ENCODE results near the gene PDLIM5.

Gene PDLIM5

DNA sequence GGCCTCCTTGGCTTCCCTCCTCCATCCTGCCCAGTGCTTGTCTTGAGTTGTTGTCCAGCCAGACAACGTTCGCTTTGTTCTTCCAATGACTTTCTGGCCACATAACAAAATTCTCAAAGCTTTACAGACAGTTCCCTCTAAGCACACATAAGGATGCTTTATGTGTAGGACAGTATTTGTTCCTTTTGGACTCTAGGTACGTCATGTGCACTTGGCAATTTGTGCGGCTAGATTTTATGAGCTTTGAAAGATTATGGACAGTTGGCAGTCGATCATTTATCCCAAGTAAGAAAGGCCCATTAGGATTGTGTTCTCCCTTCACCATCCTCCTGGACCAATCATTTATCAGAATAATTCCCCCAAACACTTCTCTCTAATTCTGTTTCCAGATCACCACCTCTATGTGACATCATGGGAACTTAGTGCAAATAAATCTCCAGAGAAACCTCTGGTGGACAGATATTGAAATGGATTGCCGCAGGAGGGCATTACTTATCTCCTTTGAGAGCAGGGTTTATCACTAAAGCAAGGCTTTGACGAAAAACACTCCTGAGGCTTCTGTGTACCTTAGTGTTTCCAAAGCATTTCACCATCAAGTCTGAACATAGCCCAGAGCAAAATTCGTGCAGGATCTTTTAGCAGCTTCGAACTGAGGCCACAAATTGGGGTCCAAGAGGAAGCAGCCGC lies 228.6 kb downstream of the PDLIM5 start:
- no peak for DNase-seq (ENCODE audit: low read depth in 1 of 2, low spot score in 1 of 2)

DNA sequence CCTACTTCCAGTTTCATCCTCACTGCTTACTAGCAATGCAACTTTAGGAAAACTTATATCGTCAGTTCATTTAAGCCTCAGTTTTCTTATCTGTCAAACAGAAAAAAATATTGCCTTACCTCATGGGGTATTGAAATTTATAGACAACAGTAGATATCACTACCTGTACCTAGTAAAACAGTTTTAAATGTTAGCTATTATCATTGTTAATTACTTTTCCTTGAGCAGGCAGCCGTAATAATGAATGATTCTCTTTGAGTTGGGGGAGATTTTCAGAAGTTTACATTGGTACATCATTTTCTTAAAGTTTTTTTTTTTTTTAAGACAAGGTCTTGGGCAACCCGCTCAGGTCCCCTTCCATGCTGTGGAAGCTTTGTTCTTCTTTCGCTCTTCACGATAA lies 234.3 kb downstream of the PDLIM5 start:
- no peak for DNase-seq (ENCODE audit: low read depth in 1 of 2, low spot score in 1 of 2)

GRCh38 chr4:94689155-94689860 lies 237.6 kb downstream of the PDLIM5 start:
- no peak for DNase-seq (ENCODE audit: low read depth in 1 of 2, low spot score in 1 of 2)

DNA sequence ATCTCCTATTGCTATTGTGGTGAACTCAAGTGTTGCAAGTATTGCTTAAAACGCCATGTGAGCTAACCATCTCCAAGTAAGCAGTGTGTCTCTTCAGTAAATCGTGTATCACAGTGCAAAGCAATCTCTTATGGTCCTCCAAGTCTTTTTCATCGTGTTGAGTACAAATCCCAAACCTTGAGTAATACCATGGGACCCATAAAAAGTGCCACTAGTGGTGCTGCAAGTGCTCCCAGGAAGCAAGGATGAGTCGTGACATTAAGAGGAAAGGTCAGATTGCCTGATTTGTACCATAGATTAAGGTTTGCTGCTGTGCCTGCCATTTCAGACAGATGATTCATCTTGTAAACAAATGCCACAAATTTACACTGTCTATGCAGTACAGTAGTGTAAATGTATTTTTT lies 239.1 kb downstream of the PDLIM5 start:
- DNase-seq (ENCODE audit: low read depth in 1 of 2, low spot score in 1 of 2) = no peak

- DNase-seq (ENCODE audit: low read depth in 1 of 2, low spot score in 1 of 2) = no peak
Measured at GRCh38 chr4:94691552-94691951, 239.8 kb downstream of the PDLIM5 start.

DNA sequence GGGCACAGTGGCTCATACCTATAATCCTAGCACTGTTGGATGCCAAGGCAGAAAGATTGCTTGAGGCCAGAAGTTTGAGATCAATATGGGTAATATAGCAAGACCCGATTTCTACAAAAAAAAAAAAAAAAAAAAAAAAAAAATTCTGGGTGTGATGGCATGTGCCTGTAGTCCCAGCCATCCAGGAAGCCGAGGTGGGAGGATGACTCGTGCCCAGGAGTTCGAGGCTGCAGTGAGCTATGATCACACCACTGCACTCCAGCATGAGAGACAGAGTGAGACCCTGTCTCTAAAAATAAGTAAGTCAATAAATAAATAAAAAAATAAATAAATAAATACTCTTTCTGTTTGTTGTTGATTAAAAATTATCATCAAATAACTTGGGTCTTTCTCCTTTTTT lies 243.6 kb downstream of the PDLIM5 start:
- DNase-seq (ENCODE audit: low read depth in 1 of 2, low spot score in 1 of 2) = no peak

GRCh38 chr4:94698187-94698586 lies 246.4 kb downstream of the PDLIM5 start:
- no peak for DNase-seq (ENCODE audit: low read depth in 1 of 2, low spot score in 1 of 2)

DNA sequence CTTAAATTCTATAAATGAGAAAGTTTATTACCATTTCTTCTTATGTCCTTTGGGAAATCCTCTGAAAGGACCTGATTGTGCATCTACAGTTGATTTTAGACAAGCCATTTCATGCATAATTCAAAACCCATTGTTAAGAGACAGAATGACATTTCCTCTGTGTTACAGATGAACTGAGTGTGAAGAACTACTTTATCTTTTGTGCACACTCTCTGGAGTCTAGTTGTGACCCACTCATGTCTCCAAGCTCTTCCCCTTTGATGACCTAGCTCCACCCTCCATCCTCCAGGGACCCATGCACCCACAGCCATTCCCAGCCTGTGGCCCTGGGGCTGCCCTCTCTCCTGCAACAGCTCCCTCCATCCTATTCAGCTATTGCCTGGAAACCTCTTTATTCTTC lies 248.6 kb downstream of the PDLIM5 start:
- no peak for DNase-seq (ENCODE audit: low read depth in 1 of 2, low spot score in 1 of 2)

- no peak for DNase-seq (ENCODE audit: low read depth in 1 of 2, low spot score in 1 of 2)
Measured at GRCh38 chr4:94701631-94702300, 250.0 kb downstream of the PDLIM5 start.

- DNase-seq (ENCODE audit: low read depth in 1 of 2, low spot score in 1 of 2) = no peak
Measured at GRCh38 chr4:94711635-94712034, 259.9 kb downstream of the PDLIM5 start.

DNA sequence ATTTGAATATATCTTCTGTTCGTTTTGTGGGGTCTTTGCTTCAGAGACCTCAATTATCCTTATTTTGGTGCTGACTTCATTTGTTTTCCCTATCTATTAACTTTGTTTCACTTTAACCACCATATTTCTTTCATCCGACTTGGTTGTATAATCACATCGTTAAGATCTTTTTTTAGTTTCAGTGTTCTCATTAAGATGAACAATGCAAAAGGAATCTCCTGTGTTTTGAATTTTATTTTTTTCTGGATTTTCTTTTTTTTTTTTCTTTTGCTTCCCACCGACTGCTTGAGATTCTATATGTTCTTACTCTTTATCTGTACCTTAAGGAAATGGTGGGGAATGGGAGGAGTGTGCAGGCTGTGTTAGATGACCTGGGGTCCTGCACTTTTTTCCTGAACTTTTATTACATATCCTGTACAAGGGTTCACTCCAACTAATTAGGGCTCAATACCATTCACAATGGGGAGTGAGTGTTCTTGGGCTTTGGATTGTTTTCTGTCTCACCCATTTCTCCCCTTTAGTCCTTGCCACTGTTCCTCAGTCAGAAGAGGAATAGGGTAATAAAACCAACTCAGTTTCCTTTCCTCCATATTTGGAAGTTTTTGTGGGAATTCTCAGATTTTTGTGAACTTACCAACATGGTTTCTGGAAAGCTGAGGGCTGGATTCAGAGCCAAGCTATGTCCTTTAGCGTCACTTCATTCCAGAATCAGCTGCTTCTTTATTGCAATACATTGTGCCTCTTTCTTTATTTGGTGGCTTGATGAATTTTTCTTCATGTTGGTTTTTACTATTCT lies 262.8 kb downstream of the PDLIM5 start:
- no peak for DNase-seq (ENCODE audit: low read depth in 1 of 2, low spot score in 1 of 2)

- no peak for DNase-seq (ENCODE audit: low read depth in 1 of 2, low spot score in 1 of 2)
Measured at GRCh38 chr4:94715726-94716125, 264.0 kb downstream of the PDLIM5 start.

Measured in activated CD4-positive, alpha-beta T cell treated with anti-CD3 and anti-CD28 coated beads, Interleukin-2, amount 50 U/mL, for 24 hours (primary cell).